Fibroblast of pulmonary artery (primary cell): Measurements from ENCODE around the gene SMIM33.
"Not testable (repeated sequence)": the region's sequence is repeated elsewhere in the genome, so short reads cannot be mapped to it uniquely, and the experiment has no call there.

Experiments
- DNase-seq: peaks from one replicate; pipeline ENCODE4 v3.0.0-alpha.2; 2010; ENCODE audit warnings: low read depth
- H3K4me3 ChIP-seq: replicated peaks from 2 replicates; pipeline ENCODE4 v1.5.1; 2011; ENCODE audit warnings: low read depth, mild to moderate bottlenecking, control low read depth, low read length, moderate library complexity
- TF ChIP-seq, protein P1 (sequence below): IDR thresholded peaks from 2 replicates; pipeline ENCODE4 v1.5.1; 2011; ENCODE audit warnings: mild to moderate bottlenecking, control low read depth, low read length, inconsistent platforms; ENCODE audit errors: missing control alignments

Gene SMIM33

GRCh38 chr5:139504722-139505121 lies 33.9 kb downstream of the SMIM33 start:
- not testable (repeated sequence) for H3K4me3 ChIP-seq, DNase-seq

- H3K4me3 ChIP-seq = no peak overlapping the region
- TF ChIP-seq, protein P1, sequence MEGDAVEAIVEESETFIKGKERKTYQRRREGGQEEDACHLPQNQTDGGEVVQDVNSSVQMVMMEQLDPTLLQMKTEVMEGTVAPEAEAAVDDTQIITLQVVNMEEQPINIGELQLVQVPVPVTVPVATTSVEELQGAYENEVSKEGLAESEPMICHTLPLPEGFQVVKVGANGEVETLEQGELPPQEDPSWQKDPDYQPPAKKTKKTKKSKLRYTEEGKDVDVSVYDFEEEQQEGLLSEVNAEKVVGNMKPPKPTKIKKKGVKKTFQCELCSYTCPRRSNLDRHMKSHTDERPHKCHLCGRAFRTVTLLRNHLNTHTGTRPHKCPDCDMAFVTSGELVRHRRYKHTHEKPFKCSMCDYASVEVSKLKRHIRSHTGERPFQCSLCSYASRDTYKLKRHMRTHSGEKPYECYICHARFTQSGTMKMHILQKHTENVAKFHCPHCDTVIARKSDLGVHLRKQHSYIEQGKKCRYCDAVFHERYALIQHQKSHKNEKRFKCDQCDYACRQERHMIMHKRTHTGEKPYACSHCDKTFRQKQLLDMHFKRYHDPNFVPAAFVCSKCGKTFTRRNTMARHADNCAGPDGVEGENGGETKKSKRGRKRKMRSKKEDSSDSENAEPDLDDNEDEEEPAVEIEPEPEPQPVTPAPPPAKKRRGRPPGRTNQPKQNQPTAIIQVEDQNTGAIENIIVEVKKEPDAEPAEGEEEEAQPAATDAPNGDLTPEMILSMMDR = peak; percentile 4
- no peak for DNase-seq
Measured at GRCh38 chr5:139512786-139513390, 42.1 kb downstream of the SMIM33 start.

DNA sequence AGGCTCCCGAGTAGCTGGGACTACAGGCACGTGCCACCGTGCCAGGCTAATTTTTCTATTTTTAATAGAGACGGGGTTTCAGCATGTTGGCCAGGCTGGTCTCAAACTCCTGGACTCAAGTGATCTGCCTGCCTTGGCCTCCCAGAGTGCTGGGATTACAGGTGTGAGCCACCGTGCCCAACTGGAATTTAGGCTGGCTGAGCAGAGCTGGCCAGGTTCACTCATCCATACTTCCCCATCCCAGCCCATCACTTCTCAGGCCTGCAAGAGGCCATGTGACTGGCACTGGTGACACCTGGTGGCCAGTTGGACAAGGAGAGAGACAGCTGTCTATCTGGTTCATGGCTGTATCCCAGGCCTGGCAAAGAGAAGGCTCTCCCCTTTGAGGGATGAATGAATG lies 42.6 kb downstream of the SMIM33 start:
- H3K4me3 ChIP-seq = not testable (repeated sequence)
- peak; percentile 84 for DNase-seq
- TF ChIP-seq, protein P1 = peak; percentile 75

- H3K4me3 ChIP-seq = no peak overlapping the region
- TF ChIP-seq, protein P1 = no peak
- DNase-seq = no peak
Measured at GRCh38 chr5:139513852-139514485, 43.2 kb downstream of the SMIM33 start.

GRCh38 chr5:139514486-139514856 lies 43.7 kb downstream of the SMIM33 start:
- no peak for DNase-seq
- TF ChIP-seq, protein P1 = no peak
- H3K4me3 ChIP-seq = no peak overlapping the region

DNA sequence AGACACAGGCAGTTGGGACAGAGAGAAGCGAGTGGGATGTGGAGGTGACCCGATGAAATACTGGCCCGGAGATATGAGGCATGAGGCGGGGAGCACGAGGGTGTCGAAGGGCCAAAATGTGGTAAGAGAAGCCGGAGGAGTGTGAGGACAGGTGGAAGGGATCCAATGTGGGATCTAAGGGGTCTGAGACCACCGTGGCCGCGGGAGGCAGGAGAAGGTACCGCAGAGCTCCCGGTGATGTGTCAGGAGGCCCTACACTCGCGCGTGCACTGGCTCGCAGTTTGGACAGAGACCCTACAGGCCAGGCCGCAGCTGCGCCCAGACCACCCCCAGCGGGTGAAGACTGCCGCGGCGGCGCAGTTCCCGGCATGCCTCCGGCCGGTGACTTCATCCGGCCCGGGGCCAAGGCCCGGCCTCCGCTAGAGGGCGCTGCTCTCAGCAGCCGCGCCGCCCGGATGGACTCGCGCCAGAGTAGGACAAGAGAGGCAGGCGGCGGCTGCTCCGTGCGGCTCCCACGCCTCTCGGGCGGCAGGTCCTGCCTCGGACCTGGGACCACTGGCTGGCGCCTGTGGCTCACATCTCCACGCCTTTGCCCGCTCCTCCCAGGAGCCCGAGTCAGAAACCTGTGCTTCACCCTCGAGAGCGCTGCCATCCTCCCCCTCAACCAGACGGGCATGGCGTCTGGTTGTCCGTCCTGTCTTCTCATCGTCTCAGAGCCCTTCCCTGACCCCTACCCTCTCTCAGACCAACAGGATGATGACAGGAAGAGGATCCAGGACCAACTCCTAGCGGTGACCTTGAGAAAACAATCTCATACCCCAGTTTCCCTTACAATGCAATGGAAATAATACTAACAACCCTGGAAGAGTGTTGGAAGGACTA lies 47.1 kb downstream of the SMIM33 start:
- peak overlapping the region; percentile 53 for H3K4me3 ChIP-seq
- DNase-seq = peak; percentile 86
- TF ChIP-seq, protein P1 = peak; percentile 61
